ENCODE results near the gene ZBTB16.
A peak's percentile ranks its signal among the peaks of the same experiment; 100 is the strongest.

The ZBTB16 gene

GRCh38 chr11:114225661-114226060 lies 166.2 kb downstream of the ZBTB16 start:
- no peak overlapping the region for H4K91ac ChIP-seq (ENCODE audit: low read depth, low read length, poor library complexity)
- no peak overlapping the region for H3K9ac ChIP-seq (ENCODE audit: low read depth, low read length, poor library complexity)
- H3K79me1 ChIP-seq (ENCODE audit: low read depth, low read length): no peaks in the 10 kb centered on the region
- H3K27ac ChIP-seq (replicated peaks; ENCODE audit: low read length): no peak overlapping the region
- no peak overlapping the region for H3K4me3 ChIP-seq (ENCODE audit: low read length in 2 of 2)
- no peak overlapping the region for H2BK5ac ChIP-seq (ENCODE audit: low read length)
- H2BK15ac ChIP-seq (ENCODE audit: low read length): no peak overlapping the region
- H3K9me3 ChIP-seq (replicated peaks in 1 of 2; ENCODE audit: control insufficient read depth in 2 of 2, insufficient read depth in 1 of 2, low read depth in 1 of 2, low read length in 2 of 2): peaks cover 1 to 3% of the 10 kb centered on the region in 2 donors
- no peaks in the 10 kb centered on the region for H3K27me3 ChIP-seq (ENCODE audit: control insufficient read depth in 3 of 3, insufficient read depth in 3 of 3, low read depth in 1 of 3, low read length in 3 of 3)
- H3K36me3 ChIP-seq (replicated peaks in 1 of 2; ENCODE audit: control insufficient read depth in 2 of 2, insufficient read depth in 2 of 2, low read length in 2 of 2): peaks cover 5 to 21% of the 10 kb centered on the region in 2 donors
- H2AFZ ChIP-seq (ENCODE audit: low read length): no peak overlapping the region
- no peak overlapping the region for H2BK12ac ChIP-seq (ENCODE audit: low read length)
- H3K18ac ChIP-seq (ENCODE audit: low read length): no peak overlapping the region
- no CpG with 5 or more reads among the region's 1 CpG for WGBS, 2 donors (ENCODE audit: extremely low coverage in 2 of 2, insufficient read length in 2 of 2, insufficient replicate concordance in 1 of 2)
- H2BK120ac ChIP-seq (ENCODE audit: low read depth, low read length): no peak overlapping the region
- no peak overlapping the region for H2AK5ac ChIP-seq (ENCODE audit: low read depth, low read length)
- H3K14ac ChIP-seq (ENCODE audit: low read length): no peak overlapping the region
- peaks cover 26 to 31% of the 10 kb centered on the region in 2 donors for H3K4me1 ChIP-seq (ENCODE audit: control insufficient read depth in 2 of 2, insufficient read depth in 1 of 2, low read depth in 1 of 2, low read length in 2 of 2)
- no peak overlapping the region for H3K4me2 ChIP-seq (ENCODE audit: insufficient read depth, low read length, poor library complexity, severe bottlenecking)
- no peak overlapping the region for H3K4ac ChIP-seq (ENCODE audit: low read length)
- no peak for DNase-seq (ENCODE audit: low spot score)
- H3K23ac ChIP-seq (ENCODE audit: low read depth, low read length, poor library complexity): no peak overlapping the region
- no peak overlapping the region for H4K8ac ChIP-seq (ENCODE audit: low read depth, low read length)

GRCh38 chr11:114226356-114226755 lies 166.8 kb downstream of the ZBTB16 start:
- Histone ChIP-seq H2AK5ac (ENCODE audit: low read depth, low read length) (no peak overlapping the region), H3K9ac (ENCODE audit: low read depth, low read length, poor library complexity) (no peak overlapping the region), H3K4me1 (ENCODE audit: control insufficient read depth in 2 of 2, insufficient read depth in 1 of 2, low read depth in 1 of 2, low read length in 2 of 2) (peaks cover 24 to 36% of the 10 kb centered on the region in 2 donors)

GRCh38 chr11:114228435-114229411 lies 169.2 kb downstream of the ZBTB16 start:
- Histone ChIP-seq H2AFZ (ENCODE audit: low read length) (no peak overlapping the region), H3K36me3 (replicated peaks in 1 of 2; ENCODE audit: control insufficient read depth in 2 of 2, insufficient read depth in 2 of 2, low read length in 2 of 2) (peaks cover 4 to 12% of the 10 kb centered on the region in 2 donors), H3K79me1 (ENCODE audit: low read depth, low read length) (no peaks in the 10 kb centered on the region), H4K91ac (ENCODE audit: low read depth, low read length, poor library complexity) (no peak overlapping the region), H2BK5ac (ENCODE audit: low read length) (no peak overlapping the region), H2BK15ac (ENCODE audit: low read length) (peak overlapping the region; percentile 50), H3K4me3 (ENCODE audit: low read length in 2 of 2) (no peak overlapping the region), H4K8ac (ENCODE audit: low read depth, low read length) (no peak overlapping the region), H3K27me3 (ENCODE audit: control insufficient read depth in 3 of 3, insufficient read depth in 3 of 3, low read depth in 1 of 3, low read length in 3 of 3) (no peaks in the 10 kb centered on the region), H2BK120ac (ENCODE audit: low read depth, low read length) (no peak overlapping the region), H3K4me1 (ENCODE audit: control insufficient read depth in 2 of 2, insufficient read depth in 1 of 2, low read depth in 1 of 2, low read length in 2 of 2) (peaks cover 27 to 57% of the 10 kb centered on the region in 2 donors), H3K18ac (ENCODE audit: low read length) (peak overlapping the region; percentile 84), H2BK12ac (ENCODE audit: low read length) (no peak overlapping the region), H3K14ac (ENCODE audit: low read length) (no peak overlapping the region), H3K23ac (ENCODE audit: low read depth, low read length, poor library complexity) (no peak overlapping the region), H3K27ac (replicated peaks; ENCODE audit: low read length) (peak overlapping the region; percentile 7), H3K4ac (ENCODE audit: low read length) (no peak overlapping the region), H2AK5ac (ENCODE audit: low read depth, low read length) (peak overlapping the region; percentile 74), H3K4me2 (ENCODE audit: insufficient read depth, low read length, poor library complexity, severe bottlenecking) (peak overlapping the region; percentile 24), H3K9ac (ENCODE audit: low read depth, low read length, poor library complexity) (no peak overlapping the region), H3K9me3 (replicated peaks in 1 of 2; ENCODE audit: control insufficient read depth in 2 of 2, insufficient read depth in 1 of 2, low read depth in 1 of 2, low read length in 2 of 2) (peaks cover 0 to 4% of the 10 kb centered on the region in 2 donors)
- DNase-seq (ENCODE audit: low spot score): no peak
- WGBS, 2 donors (ENCODE audit: extremely low coverage in 2 of 2, insufficient read length in 2 of 2, insufficient replicate concordance in 1 of 2): no CpG with 5 or more reads among the region's 24 CpGs

More at GRCh38 chr11:114226356-114226755, 166.8 kb downstream of the ZBTB16 start:
- H3K4ac ChIP-seq (ENCODE audit: low read length): no peak overlapping the region
- WGBS, 2 donors (ENCODE audit: extremely low coverage in 2 of 2, insufficient read length in 2 of 2, insufficient replicate concordance in 1 of 2): no CpG with 5 or more reads among the region's 5 CpGs
- no peak overlapping the region for H3K27ac ChIP-seq (replicated peaks; ENCODE audit: low read length)
- peaks cover 1 to 2% of the 10 kb centered on the region in 2 donors for H3K9me3 ChIP-seq (replicated peaks in 1 of 2; ENCODE audit: control insufficient read depth in 2 of 2, insufficient read depth in 1 of 2, low read depth in 1 of 2, low read length in 2 of 2)
- no peaks in the 10 kb centered on the region for H3K79me1 ChIP-seq (ENCODE audit: low read depth, low read length)
- H4K91ac ChIP-seq (ENCODE audit: low read depth, low read length, poor library complexity): no peak overlapping the region
- no peak overlapping the region for H3K4me2 ChIP-seq (ENCODE audit: insufficient read depth, low read length, poor library complexity, severe bottlenecking)
- no peak overlapping the region for H4K8ac ChIP-seq (ENCODE audit: low read depth, low read length)
- H2AFZ ChIP-seq (ENCODE audit: low read length): no peak overlapping the region
- H3K14ac ChIP-seq (ENCODE audit: low read length): no peak overlapping the region
- DNase-seq (ENCODE audit: low spot score): no peak
- no peak overlapping the region for H3K23ac ChIP-seq (ENCODE audit: low read depth, low read length, poor library complexity)
- no peaks in the 10 kb centered on the region for H3K27me3 ChIP-seq (ENCODE audit: control insufficient read depth in 3 of 3, insufficient read depth in 3 of 3, low read depth in 1 of 3, low read length in 3 of 3)
- H3K36me3 ChIP-seq (replicated peaks in 1 of 2; ENCODE audit: control insufficient read depth in 2 of 2, insufficient read depth in 2 of 2, low read length in 2 of 2): peaks cover 5 to 21% of the 10 kb centered on the region in 2 donors
- H2BK5ac ChIP-seq (ENCODE audit: low read length): no peak overlapping the region
- no peak overlapping the region for H2BK120ac ChIP-seq (ENCODE audit: low read depth, low read length)
- H2BK15ac ChIP-seq (ENCODE audit: low read length): no peak overlapping the region
- H3K4me3 ChIP-seq (ENCODE audit: low read length in 2 of 2): no peak overlapping the region
- H3K18ac ChIP-seq (ENCODE audit: low read length): peak overlapping the region; percentile 32
- H2BK12ac ChIP-seq (ENCODE audit: low read length): no peak overlapping the region

GRCh38 chr11:114230031-114230704 lies 170.7 kb downstream of the ZBTB16 start:
- peaks cover 5% of the 10 kb centered on the region for H3K79me1 ChIP-seq (ENCODE audit: low read depth, low read length)
- H3K9me3 ChIP-seq (replicated peaks in 1 of 2; ENCODE audit: control insufficient read depth in 2 of 2, insufficient read depth in 1 of 2, low read depth in 1 of 2, low read length in 2 of 2): peaks cover 0 to 4% of the 10 kb centered on the region in 2 donors
- H3K4me2 ChIP-seq (ENCODE audit: insufficient read depth, low read length, poor library complexity, severe bottlenecking): no peak overlapping the region
- H4K8ac ChIP-seq (ENCODE audit: low read depth, low read length): no peak overlapping the region
- no peak overlapping the region for H2BK120ac ChIP-seq (ENCODE audit: low read depth, low read length)
- peaks cover 4 to 12% of the 10 kb centered on the region in 2 donors for H3K36me3 ChIP-seq (replicated peaks in 1 of 2; ENCODE audit: control insufficient read depth in 2 of 2, insufficient read depth in 2 of 2, low read length in 2 of 2)
- H3K4me1 ChIP-seq (ENCODE audit: control insufficient read depth in 2 of 2, insufficient read depth in 1 of 2, low read depth in 1 of 2, low read length in 2 of 2): peaks cover 38 to 64% of the 10 kb centered on the region in 2 donors
- H2BK12ac ChIP-seq (ENCODE audit: low read length): peak overlapping the region; percentile 59
- H3K27me3 ChIP-seq (ENCODE audit: control insufficient read depth in 3 of 3, insufficient read depth in 3 of 3, low read depth in 1 of 3, low read length in 3 of 3): no peaks in the 10 kb centered on the region
- no peak overlapping the region for H4K91ac ChIP-seq (ENCODE audit: low read depth, low read length, poor library complexity)
- no peak overlapping the region for H2AFZ ChIP-seq (ENCODE audit: low read length)
- H3K14ac ChIP-seq (ENCODE audit: low read length): no peak overlapping the region
- H2BK5ac ChIP-seq (ENCODE audit: low read length): no peak overlapping the region
- no peak overlapping the region for H3K9ac ChIP-seq (ENCODE audit: low read depth, low read length, poor library complexity)
- H3K18ac ChIP-seq (ENCODE audit: low read length): peak overlapping the region; percentile 58
- H2BK15ac ChIP-seq (ENCODE audit: low read length): no peak overlapping the region
- WGBS, 2 donors (ENCODE audit: extremely low coverage in 2 of 2, insufficient read length in 2 of 2, insufficient replicate concordance in 1 of 2): no CpG with 5 or more reads among the region's 15 CpGs
- DNase-seq (ENCODE audit: low spot score): no peak
- no peak overlapping the region for H3K4ac ChIP-seq (ENCODE audit: low read length)
- H3K4me3 ChIP-seq (ENCODE audit: low read length in 2 of 2): no peak overlapping the region
- H3K27ac ChIP-seq (replicated peaks; ENCODE audit: low read length): no peak overlapping the region
- no peak overlapping the region for H3K23ac ChIP-seq (ENCODE audit: low read depth, low read length, poor library complexity)
- H2AK5ac ChIP-seq (ENCODE audit: low read depth, low read length): peak overlapping the region; percentile 28

All from neuronal stem cell (in vitro differentiated cells).